GM12872 (cell line): ENCODE measurements around the gene RUBCN.

Source experiments
- CTCF ChIP-seq: IDR thresholded peaks from 3 replicates; pipeline ENCODE4 v1.5.1; 2011; ENCODE audit warnings: low read depth, mild to moderate bottlenecking, low read length, moderate library complexity; ENCODE audit not compliant: insufficient read depth

The RUBCN gene

GRCh38 chr3:197746801-197747237 lies 10.1 kb upstream of the RUBCN start:
- no peak for TF ChIP-seq CTCF

GRCh38 chr3:197746209-197746608 lies 9.5 kb upstream of the RUBCN start:
- TF ChIP-seq CTCF: no peak

- TF ChIP-seq CTCF: no peak
Observed at GRCh38 chr3:197742787-197743186, 6.1 kb upstream of the RUBCN start.

GRCh38 chr3:197737749-197738462 lies 1.2 kb upstream of the RUBCN start:
- TF ChIP-seq CTCF: no peak

GRCh38 chr3:197737319-197737649 lies 580 bp upstream of the RUBCN start:
- TF ChIP-seq CTCF: no peak

GRCh38 chr3:197736010-197736490 lies 654 bp downstream of the RUBCN start:
- no peak for TF ChIP-seq CTCF

- no peak for TF ChIP-seq CTCF
Observed at GRCh38 chr3:197734667-197735318, 1.9 kb downstream of the RUBCN start.
